ENCODE data around the gene IMMP2L.

The IMMP2L gene

DNA sequence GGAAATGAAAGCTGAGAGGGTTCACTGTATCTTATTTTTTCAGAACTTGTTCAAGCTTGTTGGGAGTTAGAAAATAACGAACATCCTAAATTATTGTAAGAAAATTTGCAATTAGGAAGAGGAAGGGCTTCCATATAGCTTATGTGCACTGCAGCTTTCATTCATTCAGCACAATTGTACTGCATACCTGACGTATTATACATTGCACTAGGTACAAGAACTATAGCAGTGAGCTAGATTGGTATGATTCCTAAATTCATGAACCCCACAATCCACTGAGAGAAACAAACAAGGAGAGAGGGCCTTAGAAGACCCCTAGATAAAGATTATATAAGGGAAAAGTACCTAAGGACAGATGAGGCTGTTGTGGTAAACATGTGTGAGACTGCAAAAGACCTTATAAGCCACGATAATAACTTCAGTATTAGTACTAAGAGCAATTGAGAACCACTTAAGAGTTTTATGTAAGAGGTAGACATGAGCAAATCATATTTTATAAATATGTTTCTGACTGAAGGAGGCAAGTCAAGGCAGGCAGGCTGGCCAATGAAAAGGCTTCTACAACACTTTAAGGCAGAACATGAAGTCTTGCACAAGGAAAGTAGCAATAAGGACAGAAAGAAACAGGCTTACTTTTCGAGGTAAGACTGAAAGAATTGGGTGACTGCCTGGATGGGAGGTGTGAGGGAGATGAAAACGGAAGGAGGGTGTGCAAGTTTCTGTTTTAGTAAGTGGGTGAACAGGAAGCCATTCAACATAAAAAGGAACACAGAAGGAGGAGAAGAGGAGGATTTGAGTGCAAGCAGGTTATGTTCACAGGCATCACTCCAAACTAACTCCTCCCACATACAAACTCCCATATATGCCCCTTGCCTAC is 549.3 kb downstream of the IMMP2L start:
- DNase-seq, result no peak

GRCh38 chr7:111012149-111012548 is 550.1 kb downstream of the IMMP2L start:
- DNase-seq, result no peak

GRCh38 chr7:111011520-111011919 is 550.8 kb downstream of the IMMP2L start:
- no peak for DNase-seq

GRCh38 chr7:111010798-111011197 is 551.5 kb downstream of the IMMP2L start:
- DNase-seq, result no peak

- no peak for DNase-seq
Observed at GRCh38 chr7:111009526-111010040, 552.7 kb downstream of the IMMP2L start.

GRCh38 chr7:111006691-111007090 is 555.6 kb downstream of the IMMP2L start:
- no peak for DNase-seq

DNA sequence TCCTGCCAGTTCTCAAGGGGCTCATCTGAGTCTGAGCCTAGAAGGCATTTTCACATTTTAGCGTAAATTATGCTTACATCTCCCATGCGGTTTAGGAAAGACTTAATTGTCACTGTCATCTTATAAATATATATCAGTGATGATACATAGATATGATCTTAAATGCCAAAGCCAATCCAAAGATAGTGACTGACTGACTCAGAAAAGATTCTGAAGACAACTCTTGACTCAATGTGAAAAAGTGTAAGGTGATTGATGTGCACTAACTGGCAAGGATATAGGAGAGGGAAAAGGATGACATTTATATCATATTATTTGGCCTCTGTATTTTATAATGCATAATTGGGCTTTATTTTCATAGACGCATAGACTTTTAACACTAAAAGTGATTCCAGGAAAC is 556.3 kb downstream of the IMMP2L start:
- DNase-seq, result no peak

DNA sequence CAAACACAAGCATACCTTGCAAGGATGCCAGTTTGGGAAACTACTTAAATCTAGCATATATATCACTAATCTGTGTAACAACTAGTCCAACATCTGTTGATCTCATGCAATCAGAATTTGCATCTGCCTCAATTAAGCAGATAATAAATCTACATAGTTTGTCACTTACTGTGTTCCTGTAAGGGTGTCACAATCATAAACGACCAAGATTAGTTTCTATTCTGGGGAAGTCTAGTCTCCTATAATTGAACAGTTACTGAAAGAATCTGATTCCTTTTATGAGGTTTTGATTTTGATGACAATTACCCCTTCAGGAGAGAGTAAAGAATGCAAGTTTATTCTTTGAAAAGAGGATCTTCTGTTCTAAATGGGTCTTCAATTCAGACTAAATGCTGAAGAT is 556.8 kb downstream of the IMMP2L start:
- DNase-seq, result no peak

- DNase-seq, result no peak
Observed at GRCh38 chr7:111004310-111004901, 557.9 kb downstream of the IMMP2L start.

DNA sequence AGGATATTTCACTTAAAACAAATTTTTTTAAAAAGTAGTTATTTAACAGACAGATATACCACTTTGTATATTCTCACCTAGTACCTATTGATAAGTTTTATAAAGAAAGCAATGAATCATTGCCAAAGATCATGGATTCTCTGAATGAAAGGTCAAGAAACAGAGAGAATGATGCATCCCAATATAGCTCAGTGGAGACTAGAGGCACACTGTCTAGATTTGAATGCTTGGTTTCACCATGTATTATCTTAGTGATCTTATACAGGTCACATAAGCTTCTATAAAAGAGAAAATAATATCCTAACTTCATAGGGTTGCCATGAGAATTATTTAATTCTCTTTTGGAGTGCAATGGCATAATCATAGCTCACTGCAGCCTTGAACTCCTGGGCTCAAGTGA is 558.4 kb downstream of the IMMP2L start:
- no peak for DNase-seq

DNA sequence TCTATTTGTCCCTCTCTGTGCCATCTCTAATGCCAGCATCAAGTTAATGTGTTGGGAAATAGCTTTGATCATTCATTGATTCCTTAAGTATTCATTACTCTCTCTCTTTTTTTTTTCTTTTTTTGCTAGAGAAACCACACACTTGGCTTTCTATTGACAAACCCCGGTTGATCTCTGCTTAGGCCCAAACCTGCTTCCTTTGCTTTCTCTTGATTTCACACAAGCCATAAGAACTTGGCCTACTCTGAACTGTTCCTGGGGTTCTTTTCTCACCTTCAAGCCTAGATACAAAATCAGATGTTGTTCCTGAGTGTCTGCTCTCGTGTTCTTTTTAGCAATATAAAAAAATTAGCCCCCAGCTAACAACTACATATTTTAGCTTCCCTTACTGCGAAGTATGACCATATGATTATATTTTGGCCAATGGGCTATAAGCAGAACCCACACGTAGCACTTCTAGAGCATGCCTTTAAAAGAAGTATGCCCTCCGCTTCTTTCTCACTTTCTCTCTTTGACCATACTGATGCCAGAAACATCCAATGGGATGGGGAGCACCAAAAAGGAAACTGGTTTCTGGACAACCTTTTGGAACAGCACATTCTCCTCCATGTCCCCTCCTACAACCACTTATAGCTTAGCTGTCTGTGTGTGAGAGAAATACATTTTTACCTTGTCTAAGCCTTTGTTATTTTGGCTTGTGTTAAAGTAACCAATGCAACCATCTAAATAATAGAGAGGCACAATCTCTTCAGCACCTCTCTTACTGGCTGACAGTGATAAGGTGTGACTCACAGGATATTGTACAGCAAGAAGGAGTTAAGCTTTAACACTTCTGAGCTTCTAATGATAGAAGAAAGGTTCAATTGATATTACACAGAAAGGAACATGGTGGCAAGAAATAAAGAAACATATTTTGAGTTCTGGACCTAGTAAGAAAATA is 568.0 kb downstream of the IMMP2L start:
- no peak for DNase-seq

- no peak for DNase-seq
Observed at GRCh38 chr7:110988890-110989501, 573.3 kb downstream of the IMMP2L start.

DNA sequence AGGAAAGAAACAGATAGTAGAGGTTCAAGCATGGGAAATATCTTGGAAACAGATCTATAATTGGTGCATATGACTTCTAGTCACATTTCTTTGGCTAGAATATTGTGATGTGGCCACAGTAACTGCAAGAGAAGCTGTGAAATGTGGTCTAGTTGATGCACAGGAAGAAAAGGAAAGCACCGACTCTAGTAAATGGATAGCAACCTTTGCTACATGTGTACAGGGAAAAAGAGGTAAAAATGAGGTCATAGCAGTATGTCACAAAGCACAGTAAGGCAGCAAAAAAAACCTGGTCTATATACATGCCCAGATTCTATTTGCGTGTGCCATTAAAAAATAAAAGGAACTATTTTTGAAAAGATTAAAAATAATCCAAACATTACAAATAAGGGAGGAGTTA is 573.9 kb downstream of the IMMP2L start:
- DNase-seq, result no peak

- DNase-seq, result no peak
Observed at GRCh38 chr7:110987127-110987693, 575.1 kb downstream of the IMMP2L start.

DNA sequence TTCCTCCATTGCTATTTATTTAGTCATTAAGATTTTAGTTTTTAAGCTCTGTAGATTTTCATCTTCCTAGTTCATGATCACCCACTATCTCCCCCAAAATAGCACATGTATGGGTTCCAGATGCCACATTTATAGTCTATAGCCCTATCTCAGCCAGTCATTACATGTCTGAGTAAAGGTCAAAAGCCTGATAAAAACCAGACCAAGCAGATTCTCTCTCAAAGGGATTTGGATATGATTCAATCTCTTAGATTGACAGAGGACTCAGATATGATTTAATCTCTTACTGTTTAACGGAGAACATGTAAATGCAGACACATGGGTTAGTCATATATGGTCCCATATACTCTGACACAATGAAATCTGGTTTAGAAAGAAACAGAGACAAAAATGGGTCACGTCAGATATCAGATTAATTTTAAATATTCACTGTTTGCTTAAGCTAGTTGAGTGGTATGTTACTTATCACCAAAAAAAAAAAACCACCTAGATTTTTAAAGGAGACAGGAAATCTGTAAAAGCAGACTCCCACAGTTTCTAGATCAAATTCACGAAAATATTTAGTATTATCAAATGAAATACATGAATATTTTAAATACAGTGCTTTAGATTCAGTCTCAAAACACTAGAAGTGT is 578.4 kb downstream of the IMMP2L start:
- DNase-seq, result no peak

- no peak for DNase-seq
Observed at GRCh38 chr7:110977127-110977737, 585.1 kb downstream of the IMMP2L start.

DNA sequence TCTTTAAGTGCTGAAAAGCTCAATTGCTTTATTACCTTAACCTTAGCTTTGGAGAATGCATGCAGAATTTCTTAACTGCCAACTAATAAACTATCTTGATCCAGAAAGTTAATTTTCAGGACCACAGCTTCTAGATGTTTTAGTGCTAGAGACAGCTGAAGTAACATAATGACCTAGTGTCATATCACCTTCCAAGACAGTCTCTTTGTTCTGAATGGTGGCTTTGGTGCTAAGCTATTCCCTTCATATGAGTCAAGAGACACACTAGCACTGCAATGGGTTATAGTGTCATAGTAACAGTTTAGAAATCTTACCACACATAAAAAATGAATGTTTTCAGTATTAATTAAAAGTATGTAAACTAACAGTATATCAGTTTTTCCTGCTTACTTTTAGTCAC is 586.8 kb downstream of the IMMP2L start:
- DNase-seq, result no peak

GRCh38 chr7:110974441-110974840 is 587.9 kb downstream of the IMMP2L start:
- DNase-seq, result no peak

GRCh38 chr7:110973196-110973990 is 588.9 kb downstream of the IMMP2L start:
- DNase-seq, result no peak

DNA sequence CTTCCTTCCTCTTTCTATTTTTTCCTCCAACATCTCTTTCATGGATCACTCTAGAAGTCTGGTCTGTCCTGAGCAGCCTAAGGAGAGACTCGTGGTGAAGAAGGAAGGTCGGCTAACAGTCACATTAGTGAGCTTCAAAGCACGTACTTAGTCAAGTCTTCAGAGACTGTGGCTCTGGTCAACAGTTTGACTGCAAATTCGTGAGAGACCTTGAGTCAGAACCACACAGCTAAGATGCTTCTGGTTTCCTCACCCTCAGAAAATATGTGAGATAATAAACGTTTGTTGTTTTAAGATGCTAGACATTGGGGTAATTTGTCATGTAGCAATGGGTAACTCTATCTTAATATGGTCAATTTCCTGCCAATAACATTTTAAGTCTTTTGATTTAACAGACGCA is 597.5 kb downstream of the IMMP2L start:
- no peak for DNase-seq

DNA sequence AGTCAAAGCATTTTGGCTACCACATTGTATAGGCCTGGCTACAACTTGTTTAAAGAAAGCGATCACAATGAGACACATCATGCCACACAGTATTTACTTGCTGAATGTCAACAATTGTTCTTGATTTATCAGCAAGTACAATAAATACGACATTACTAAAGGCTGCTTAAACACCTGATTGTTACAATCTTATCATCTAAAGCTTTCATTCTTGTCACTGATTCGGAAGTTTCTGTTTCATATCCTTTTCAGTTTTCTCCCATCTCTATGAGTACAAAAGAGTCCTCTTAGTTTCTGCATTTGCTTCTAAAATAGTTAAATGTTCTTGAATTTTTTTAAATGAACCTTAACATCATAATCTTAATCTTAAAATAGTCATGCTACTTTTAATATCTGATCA is 599.5 kb downstream of the IMMP2L start:
- DNase-seq, result no peak
